GM18870 (cell line): Measurements from ENCODE around the gene ZNF195.
"Not testable (repeated sequence)": the region's sequence is repeated elsewhere in the genome, so short reads cannot be mapped to it uniquely, and the experiment has no call there.

Experiments used
- ATAC-seq: cut with Tn5 transposase; IDR thresholded peaks from one replicate; pipeline ENCODE4 v1.9.1; 2021; ENCODE audit warnings: moderate library complexity; ENCODE audit not compliant: unreplicated experiment

Gene ZNF195

DNA sequence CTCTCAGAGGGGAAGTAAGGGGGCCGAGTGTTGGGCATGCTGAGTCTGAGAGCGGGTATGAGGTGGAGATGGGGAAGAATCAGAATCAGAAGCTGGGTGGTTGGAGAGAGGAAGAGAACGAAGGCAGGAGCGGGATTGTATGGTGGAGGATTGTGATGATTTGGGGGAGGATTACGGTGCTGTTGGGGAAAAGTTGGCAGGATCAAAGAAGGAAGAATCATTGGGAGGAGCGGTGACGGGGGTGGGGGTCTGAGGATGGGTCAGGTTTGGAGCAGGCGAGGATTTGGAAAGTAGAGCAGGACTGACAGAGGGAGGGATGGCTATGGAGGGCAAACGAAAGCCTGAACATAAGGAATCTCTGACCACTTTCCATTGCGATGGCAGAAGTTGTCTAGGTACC lies 22.1 kb downstream of the ZNF195 start:
- ATAC-seq, result no peak

DNA sequence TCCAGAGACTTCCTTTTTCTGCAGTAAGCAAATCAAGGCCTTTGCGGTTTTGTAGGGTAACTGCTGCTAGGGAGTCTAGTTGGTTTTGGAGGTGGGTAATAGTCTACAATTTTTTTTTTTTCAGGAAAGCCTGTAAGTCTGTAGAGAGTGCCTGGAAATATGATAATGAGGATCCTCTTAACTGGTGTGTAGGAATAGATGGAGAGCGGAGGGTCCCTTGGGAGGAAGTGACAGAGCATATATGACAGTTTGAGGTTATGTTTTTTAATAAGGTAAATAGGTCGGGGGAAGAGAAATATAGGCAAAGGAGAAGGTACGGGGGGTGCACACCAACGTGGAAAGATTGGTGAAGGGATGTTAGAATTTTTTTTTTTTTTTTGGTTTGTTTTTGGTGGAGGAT lies 25.9 kb downstream of the ZNF195 start:
- no peak for ATAC-seq

DNA sequence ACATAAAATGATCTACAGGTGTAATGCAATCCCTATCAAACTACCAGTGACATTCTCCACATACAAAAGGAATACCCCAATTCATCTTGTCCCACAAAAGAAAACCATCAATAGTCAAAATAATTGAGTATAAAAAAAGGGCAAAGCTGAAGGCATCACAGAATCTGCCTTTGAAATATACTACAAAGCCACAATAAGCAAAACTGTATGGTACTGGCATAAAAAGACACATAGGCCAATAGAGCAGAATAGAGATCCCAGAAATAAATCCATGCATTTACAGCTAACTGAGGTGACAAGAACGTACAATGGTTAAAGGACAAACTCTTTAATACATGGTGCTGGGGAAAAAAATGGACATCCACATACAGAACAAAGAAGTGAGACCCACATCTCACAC lies 31.8 kb downstream of the ZNF195 start:
- ATAC-seq, result no peak

DNA sequence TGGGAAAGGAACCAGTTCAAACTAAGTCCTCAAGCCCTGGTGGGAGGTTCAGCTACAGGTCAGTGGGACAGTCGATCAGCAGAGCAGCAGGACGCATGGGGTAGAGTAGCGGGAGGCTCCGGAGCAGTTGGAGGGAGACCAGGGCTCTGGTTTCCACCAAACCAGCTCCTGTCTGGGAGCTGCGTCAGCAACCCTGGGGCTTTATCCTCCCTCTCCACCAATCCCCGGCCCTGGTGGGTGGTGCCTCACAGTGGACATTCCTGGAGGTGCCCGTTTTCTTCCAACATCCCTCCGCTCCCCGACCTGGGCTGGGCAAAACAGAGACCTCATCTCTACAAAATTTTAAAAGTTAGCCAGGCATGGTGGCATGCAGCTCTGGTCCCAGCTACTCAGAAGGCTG lies 32.4 kb downstream of the ZNF195 start:
- ATAC-seq, result no peak

DNA sequence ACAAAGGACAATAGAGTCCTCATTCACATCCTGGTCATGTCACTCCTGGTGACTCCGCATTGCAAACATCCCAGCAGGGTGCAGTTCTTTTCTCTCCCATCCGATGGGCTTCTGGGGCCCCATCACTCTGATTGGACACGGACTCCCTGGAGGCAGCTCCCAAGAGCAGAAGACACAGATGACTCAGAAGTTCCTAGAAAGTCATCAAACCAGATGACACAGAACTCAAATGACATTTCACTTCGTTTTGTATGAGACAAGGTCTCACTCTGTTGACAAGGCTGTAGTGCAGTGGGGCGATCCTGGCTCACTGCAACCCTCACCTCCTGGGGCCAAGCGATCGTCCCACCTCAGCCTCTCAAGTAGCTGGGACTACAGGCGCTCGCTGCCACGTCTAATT lies 33.2 kb downstream of the ZNF195 start:
- ATAC-seq, result no peak

DNA sequence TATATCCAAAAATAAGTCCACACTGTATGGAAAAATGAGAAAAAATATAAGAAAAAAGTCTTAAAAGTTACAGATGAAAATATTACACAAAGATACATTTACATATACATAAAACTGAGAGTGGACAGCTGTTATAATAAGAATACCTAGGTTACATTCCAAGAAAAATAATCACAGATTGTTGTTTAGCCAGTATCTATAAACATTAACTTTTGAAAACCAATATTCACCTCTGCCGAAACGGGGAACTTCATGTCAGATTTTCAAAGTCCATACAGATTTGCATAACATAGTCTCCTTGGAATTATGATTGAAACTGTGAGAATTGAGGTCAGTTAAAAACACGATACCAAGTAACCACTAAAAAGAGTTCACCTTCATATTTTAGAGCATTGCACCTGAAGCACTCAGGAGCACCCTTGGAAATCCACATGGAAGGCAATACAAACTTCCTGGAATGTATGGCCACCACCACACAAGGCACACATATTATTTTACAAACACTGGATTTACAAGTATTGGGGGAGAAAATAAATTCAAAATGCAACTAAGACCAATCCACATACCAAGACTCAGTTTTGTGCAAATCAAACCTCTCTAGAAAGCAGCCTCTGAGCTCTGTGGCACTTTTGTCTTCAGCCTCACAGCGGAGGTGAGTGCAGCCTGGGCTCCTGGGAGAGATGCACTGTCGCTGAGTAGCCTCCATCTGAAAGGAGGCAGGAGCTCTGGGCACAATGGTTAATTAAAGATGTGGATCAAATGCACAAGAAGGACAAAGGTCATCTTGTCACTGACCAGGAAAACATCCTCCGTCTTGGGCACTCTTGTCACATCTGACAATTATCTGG lies 34.4 kb downstream of the ZNF195 start:
- no peak for ATAC-seq

DNA sequence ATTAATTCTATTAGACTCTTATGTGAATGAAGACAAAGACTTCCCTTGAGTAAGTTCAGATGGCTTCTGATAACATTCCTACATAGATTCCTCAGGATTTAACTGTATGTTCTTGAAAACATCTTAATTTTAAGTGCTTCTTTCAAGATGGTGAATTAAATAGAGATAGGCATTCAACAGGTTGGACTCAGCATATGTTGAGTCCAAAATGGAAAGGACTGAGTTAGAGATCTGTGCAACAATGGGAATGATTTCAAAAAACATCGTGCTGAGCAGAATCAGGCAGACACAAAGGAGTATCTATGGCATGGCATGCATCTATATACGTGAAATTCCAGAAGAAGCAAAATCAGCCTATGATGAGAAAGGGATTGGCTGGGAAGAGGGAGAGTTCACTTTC lies 36.2 kb downstream of the ZNF195 start:
- ATAC-seq, result no peak

DNA sequence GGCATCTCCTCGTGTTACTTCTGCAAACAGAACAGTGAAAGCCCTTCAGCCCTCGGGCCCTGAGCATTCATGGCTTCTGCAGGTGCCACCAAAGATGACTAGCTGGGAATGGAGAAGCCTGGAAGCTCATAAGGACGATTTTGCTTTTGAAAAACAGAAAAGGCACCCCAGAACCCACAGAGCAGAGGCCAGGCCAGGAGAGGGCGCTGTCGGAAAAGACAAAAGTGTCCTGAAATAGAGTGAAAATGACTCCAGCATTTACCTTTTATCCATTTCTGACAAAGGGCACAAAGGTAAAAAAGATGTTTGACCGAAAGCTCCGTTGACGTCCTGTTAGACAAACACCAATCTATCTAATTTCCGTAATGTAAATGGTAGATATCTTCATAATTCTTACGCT lies 37.6 kb downstream of the ZNF195 start:
- no peak for ATAC-seq

DNA sequence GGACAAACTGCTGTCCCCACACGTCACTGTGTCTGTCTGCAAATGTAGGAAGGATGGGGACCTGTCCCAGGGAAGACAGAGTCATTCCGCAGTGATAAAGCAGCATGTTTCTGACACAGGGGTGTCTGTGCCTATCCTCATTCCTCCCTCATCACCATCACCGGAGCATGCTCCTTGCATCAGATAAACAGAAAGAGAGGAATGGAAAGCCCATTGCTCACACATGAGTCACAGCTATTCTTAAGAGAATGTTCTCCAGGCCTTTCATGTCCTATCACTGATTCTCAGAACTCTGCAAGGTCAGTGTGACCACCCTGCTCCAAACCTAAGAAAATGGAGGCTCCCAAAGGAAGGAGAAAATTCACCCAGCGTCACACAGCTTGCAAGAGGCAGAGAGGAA lies 38.9 kb downstream of the ZNF195 start:
- ATAC-seq, result no peak

DNA sequence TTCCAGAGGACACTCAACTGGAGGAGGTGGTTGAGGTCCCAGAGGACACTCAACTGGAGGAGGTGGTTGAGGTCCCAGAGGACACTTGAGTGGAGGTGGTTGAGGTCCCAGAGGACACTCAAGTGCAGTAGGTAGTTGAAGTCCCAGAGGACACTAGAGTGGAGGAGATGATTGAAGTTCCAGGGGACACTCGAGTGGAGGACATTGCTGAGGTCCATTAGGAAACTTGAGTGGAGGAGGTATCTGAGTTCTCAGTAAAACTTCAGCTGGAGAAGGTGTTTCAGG lies 39.7 kb downstream of the ZNF195 start:
- no peak for ATAC-seq

DNA sequence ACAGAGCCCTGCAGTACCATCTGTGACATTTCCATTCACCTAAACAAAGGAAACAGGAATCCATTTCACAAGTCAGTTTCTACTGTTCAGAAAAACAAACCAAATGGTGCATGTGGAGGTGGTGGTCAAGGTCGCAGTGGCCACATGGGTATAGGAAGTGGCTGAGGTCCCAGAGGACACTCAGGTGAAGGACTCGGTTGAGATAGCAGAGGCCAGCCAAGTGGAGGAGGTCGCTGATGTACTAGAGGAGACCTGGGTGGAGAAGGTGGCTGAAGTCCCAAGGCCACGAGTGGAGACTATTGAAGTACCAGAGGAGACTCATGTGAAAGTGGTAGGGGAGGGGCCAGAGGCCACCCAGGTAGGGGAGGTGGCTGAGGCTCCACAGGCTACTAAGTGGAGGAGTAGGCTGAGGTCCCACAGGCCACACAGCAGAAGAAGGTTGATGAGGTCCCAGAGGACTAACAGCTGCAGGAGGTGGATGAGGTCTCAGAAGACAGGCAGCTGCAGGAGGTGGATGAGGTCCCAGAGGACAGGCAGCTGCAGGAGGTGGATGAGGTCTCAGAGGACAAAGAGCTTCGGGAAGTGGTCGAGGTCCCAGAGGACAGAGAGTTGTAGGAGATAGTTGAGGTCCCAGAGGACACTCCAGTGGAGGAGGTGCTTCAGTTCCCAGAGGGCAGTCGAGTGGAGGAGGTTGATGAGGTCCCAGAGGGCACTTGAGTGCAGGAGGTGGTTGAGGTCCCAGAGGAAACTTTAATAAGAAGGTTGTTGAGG lies 40.2 kb downstream of the ZNF195 start:
- no peak for ATAC-seq

DNA sequence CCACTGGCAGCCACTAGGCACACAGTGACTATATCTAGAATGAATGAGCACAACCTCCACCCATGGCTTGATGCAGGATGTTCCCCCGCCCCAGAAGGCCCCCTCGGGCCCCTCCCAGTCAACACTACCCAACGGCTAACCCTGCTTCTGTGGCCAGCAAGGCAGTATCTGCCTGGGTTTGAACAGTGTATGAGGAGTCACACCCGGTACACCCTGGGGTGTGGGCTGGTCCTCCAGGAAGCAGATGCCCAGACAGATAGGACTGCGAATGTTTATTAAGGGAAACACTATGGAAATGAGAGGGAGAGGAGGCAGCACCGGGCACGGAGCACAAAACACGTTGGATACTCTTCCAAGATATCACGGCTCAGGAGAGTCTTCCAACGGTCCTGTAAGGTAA lies 42.5 kb downstream of the ZNF195 start:
- ATAC-seq, result not testable (repeated sequence)

DNA sequence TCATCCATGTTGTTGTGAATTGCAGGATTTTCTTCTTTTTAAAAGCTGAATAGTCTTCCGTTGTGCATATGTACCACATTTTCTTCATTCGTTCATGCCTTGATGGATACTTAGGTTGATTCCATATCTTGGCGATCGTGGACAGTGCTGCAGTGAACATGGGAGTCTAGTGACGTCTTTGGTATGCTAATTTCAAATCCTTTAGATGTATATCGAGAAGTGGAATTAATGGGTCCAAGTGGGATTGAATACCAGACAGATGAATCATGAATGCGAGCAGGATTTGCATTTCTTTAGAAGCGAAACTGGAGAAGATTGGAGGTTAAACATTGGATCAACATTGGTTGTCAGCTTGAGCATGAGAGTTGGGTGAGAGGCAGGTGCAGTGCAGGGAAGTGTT lies 45.8 kb downstream of the ZNF195 start:
- ATAC-seq, result not testable (repeated sequence)

DNA sequence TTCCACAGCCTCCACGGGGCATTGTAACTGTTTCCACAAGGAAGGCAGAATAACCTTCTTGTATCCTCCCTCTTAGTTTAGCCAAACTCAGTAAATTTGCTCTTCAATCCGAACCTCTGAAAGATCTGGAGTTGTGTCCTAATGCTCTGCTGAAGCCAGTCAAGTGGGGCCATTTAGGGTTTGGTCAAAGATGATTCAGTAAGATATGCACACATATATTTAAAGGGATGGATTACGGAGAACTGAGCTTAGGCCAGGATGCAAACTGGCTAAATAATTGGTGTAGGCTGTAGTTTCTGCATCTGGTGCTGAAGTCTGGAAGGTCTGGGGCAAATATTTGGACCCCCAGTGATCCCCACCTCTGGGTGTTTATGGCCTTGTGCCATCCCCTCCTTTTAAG lies 47.9 kb downstream of the ZNF195 start:
- ATAC-seq, result not testable (repeated sequence)

DNA sequence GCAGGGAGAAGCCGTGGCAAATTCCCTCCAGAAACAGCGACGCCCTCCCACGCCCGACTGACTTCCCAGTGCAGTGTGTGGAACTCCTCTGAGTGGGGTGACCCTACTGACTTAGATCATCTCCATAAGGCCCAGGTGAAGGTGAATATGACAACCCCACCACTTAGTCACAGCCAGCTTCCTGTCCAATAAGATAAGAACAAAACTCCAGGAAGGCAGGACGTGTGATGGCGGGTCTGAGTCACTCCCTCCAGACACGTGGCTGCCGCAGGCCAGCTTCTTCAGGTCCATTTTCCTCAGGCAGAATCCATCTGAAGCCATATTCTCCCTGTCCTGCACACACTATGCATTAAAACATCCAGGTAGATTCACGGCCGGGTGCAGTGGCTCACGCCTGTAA lies 48.9 kb downstream of the ZNF195 start:
- ATAC-seq, result not testable (repeated sequence)

DNA sequence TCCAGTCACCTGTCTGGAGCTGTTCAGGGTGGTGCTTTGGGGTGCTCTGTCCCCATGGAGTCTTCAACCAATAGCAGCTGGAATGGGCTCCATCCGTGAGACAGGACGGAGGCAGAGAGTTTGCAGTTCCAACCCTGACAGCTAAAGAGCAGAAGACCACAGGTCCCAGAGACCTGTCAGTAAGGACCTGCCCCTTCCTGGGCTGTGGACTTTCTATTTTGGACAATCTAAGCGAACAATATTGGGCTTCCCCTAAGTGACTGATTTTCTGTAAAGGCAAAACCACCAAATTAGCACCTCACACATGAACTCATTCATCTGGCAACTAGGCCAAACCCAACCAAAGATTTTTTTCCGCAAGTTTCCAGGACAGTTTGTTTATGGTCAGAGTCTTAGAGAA lies 50.4 kb downstream of the ZNF195 start:
- not testable (repeated sequence) for ATAC-seq

DNA sequence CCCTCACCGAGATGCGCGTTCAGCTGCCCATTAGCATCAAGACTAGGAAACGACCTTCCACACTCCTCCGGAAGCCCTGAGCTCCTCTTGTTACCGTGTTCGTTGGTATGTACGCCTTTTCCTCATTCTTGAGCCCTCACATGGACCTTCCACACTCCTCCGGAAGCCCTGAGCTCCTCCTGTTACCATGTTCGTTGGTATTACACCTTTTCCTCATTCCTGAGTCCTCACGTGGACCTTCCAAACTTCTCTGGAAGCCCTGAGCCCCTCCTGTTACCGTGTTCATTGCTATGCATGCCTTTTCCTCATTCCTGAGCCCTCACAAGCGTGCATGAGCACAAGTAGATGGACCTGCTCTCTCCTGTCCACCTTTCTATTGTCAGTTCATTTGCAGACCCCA lies 52.5 kb downstream of the ZNF195 start:
- not testable (repeated sequence) for ATAC-seq

DNA sequence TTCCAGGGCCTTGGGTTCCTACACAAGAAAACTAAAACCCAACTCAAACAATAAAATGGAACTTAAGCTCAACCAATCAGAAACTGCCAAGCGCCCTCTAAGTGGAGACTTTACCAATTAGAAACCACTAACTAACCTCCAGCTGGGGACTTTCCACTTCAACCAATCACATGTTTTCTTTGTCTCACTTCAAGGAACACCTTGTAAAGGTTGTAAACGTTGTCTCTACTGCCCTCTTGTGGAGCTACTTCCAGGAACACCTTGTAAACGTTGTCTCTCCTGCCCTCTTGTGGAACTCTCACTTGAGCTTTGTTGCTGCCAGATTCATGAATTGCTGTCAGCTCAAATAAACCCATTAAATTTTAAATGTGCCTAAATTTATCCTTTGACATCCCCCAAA lies 54.2 kb downstream of the ZNF195 start:
- ATAC-seq, result not testable (repeated sequence)
